GM12864 (cell line): Measurements from ENCODE around the gene TMEM176B.
"Not testable (repeated sequence)": the region's sequence is repeated elsewhere in the genome, so short reads cannot be mapped to it uniquely, and the experiment has no call there.

ENCODE experiments used
- DNase-seq: peaks from one replicate; pipeline ENCODE4 v3.0.0-alpha.2; 2011; ENCODE audit warnings: low read depth
- H3K4me3 ChIP-seq: 2 replicates; pipeline ENCODE4 v1.5.1; 2011; ENCODE audit warnings: mild to moderate bottlenecking, low read depth, low read length, control low read depth
- TF ChIP-seq, protein P1 (sequence below): IDR thresholded peaks from 2 replicates; pipeline ENCODE4 v1.5.1; 2011; ENCODE audit warnings: low read depth, mild to moderate bottlenecking, moderate library complexity, low read length, control low read depth, inconsistent platforms; ENCODE audit errors: missing control alignments

TMEM176B gene

DNA sequence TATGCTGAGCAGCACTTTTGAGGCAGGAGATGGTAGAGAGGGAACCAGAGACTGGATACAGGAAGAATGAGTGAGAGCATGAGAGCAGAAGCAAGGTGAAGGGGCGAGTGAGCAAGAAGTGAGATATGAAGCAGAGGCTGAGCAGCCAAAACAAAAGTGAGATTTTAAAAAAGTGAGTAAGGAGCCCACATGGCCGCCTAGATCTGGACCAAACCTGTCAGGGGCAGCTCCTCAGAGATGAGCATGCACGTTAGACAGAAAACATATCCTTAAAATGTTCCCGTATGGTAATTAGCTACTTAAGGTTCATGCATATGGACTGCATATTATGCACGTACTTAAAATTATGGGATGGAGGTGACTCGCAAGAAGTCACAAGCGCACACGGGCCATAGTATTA is 22.9 kb upstream of the TMEM176B start:
- TF ChIP-seq, protein P1, sequence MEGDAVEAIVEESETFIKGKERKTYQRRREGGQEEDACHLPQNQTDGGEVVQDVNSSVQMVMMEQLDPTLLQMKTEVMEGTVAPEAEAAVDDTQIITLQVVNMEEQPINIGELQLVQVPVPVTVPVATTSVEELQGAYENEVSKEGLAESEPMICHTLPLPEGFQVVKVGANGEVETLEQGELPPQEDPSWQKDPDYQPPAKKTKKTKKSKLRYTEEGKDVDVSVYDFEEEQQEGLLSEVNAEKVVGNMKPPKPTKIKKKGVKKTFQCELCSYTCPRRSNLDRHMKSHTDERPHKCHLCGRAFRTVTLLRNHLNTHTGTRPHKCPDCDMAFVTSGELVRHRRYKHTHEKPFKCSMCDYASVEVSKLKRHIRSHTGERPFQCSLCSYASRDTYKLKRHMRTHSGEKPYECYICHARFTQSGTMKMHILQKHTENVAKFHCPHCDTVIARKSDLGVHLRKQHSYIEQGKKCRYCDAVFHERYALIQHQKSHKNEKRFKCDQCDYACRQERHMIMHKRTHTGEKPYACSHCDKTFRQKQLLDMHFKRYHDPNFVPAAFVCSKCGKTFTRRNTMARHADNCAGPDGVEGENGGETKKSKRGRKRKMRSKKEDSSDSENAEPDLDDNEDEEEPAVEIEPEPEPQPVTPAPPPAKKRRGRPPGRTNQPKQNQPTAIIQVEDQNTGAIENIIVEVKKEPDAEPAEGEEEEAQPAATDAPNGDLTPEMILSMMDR: no peak
- DNase-seq: no peak
- H3K4me3 ChIP-seq: no peak overlapping the region

DNA sequence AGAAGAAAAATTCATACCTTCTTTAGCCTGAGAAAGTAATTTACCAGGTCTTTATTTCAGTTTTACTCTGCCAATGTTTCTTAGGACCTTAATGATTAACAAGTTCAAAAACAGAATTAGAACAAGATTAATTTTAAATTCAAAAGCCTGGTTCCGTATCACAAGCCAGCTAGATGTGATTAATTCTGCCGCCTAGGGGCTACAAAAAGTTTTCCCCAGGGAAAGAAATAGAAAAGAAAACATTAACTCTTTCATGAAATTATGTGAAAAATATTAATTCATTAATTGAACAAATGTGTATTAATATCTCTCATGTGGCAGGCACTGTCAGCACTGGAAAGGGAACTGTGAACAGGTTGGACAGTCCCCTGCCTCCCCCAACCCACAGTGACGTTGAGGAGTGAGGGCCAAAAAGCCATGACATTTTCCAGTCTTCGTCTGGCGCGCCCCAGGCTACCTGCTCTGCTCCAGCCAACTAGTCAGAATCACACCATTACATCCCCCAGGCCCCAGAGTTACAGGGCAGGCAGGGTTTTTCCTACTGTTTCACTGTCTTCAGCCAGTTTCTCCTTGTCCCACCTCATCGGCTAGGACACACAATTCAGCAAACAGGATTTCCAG is 20.5 kb upstream of the TMEM176B start:
- no peak for DNase-seq
- no peak overlapping the region for H3K4me3 ChIP-seq
- TF ChIP-seq, protein P1: no peak

DNA sequence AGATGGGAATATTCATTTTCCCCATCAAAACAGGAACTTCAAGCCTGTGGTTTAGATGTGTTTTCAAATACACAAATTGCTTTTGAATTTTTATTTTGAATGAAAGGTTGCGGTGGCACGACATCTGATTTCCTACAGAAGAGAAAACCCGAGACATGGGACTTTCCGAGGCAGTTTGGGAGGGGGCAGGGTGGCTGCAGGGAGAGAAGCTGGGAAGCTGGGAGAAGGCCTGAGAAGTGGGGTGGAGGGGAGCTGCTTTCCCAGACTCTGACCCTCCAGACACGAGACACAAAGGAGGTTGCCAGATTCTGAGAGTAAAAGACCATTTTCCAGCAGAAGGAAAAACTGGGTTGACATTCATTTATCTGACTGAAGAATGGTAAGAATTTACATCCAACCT is 20.0 kb upstream of the TMEM176B start:
- TF ChIP-seq, protein P1: no peak
- DNase-seq: no peak

DNA sequence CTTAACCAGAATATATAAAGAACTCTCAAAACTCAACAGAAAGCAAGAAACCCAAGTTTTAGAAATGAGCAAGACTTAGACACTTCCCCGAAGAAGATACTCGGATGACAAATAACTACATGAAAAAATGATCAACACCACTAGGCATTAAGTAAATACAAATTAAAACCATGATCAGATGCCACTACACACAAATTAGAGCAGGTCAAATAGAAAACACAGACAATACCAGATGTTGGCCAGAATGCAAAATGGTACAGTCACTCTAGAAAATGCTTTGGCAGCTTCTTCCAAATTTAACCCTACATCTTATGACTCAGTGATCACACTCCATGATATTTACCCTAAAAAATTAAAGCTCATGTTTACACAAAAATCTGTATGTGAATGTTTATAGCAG is 18.8 kb upstream of the TMEM176B start:
- TF ChIP-seq, protein P1: no peak
- no peak overlapping the region for H3K4me3 ChIP-seq
- DNase-seq: no peak

More for the DNA sequence above, 20.0 kb upstream of the TMEM176B start:
- H3K4me3 ChIP-seq: no peak overlapping the region

DNA sequence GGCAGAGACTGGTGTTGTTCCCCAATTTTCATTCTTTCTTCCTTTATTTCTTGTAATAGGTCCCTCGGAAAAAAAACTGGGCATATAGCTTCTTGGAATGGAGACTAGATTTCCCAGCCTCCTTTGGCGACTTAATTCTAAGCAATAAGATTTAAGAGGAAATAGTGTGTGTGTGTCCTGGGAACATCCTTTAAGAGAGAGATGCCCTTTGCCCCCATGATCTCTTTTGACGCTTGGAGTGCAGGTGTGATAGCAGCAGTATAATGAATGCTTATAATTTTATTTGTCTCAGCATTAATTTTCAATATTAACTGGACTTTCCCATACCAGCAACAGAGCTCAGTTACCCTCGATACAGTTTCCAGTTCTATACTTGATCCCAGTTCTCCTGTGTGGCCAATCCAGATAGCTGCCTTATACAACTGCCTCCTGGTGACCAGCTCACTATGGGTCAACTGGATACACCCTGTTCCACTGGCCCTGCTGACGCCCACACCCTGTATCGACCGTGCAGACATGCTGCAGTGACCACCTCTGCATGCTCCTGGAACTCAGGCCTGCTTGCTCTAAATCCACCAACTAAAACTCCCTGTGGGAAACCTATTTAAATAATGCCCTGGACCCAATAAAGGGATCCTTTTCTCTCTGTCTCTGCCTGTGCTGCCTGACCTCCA is 14.3 kb upstream of the TMEM176B start:
- TF ChIP-seq, protein P1: no peak
- no peak overlapping the region for H3K4me3 ChIP-seq
- no peak for DNase-seq

DNA sequence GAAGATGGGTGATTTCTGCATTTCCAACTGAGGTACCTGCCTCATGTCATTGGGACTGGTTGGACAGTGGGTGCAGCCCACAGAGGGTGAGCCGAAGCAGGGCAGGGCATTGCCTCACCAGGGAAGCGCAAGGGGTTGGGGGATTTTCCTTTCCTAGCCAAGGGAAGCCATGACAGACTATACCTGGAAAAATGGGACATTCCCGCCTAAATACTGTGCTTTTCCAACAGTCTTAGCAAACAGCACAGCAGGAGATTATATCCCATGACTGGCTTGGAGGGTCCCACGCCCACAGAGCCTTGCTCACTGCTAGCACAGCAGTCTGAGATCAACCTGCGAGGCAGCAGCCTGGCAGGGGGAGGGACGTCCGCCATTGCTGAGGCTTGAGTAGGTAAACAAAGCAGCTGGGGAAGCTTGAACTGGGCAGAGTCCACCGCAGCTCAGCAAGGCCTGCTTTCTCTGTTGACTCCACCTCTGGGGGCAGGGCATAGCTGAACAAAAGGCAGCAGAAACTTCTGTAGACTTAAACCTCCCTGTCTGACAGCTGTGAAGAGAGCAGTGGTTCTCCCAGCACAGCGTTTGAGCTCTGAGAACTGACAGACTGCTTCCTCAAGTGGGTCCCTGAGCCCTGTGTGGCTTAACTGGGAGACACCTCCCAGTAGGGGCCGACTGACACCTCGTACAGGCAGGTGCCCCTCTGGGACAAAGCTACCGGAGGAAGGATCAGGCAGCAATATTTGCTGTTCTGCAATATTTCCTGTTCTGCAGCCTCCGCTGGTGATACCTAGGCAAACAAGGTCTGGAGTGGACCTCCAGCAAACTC is 7.7 kb upstream of the TMEM176B start:
- not testable (repeated sequence) for DNase-seq, H3K4me3 ChIP-seq

DNA sequence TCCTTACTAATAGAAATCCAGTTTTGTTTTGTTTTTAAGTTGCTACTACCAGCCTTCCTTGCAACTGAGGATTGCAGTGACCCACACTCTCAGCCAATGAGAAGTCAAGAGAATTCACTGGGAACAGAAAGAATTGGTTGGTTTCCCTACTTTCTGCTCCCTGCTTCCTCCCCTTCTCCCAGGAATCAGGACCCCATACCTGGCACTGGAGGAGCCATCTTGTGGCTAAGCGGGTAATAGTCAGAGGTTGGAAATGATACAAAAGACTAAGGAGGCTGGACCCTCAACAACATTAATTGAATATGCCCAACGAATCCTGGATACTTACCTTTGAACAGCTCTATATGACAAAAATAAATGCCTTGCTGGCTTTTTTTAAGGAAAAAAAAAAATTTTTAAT is 6.7 kb upstream of the TMEM176B start:
- TF ChIP-seq, protein P1: no peak
- H3K4me3 ChIP-seq: no peak overlapping the region
- DNase-seq: no peak
